Right hindlimb (tissue), 1 donor: Measurements from ENCODE around the gene RELN.

Experiments
- DNase-seq: peaks from one replicate; pipeline ENCODE4 v3.0.0-alpha.2; 2018

Gene RELN

DNA sequence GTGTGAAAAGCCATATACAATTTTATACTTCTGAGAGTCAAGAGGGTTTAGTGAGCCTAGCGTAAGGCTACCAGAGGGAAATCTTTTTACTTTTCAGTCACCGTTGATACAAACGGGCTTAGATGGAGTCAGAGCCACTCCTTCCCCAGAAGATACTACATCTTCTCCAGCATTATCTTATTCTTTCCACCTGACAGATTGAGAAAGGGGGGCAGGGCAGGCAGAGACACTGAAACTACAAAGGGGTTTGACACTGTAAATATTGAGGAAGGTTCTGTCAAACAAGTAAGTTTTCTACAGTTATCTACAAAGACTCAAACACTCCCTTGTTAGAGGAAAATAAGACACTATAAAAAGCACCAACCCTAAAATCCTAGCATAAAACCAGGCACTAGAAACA is 100.0 kb downstream of the RELN start:
- DNase-seq = no peak

DNA sequence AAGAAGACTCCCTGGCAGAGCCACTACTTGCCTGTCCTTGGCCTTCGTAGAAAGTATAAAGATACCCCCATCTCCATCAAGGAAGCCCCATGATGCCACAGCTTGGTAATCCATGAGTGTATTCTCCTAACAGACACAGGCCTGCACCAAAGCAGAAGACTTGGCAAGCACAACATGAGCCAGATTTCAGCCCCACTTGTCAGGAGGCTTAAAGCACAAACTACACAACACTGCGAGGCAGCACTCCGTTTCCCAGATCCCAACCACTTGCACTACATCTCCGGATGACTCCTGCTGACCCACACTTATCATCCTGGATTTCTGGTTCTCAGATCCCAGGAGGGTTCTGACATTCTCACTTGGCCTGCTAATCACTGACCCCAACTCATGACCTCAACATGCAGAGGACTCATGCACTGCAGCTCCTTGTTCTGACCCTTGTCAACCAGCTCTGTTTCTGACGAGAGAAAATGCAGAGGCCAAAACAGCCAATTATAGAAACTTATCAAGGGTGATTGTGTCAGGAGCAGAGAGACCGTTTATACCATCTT is 100.8 kb downstream of the RELN start:
- DNase-seq = no peak

DNA sequence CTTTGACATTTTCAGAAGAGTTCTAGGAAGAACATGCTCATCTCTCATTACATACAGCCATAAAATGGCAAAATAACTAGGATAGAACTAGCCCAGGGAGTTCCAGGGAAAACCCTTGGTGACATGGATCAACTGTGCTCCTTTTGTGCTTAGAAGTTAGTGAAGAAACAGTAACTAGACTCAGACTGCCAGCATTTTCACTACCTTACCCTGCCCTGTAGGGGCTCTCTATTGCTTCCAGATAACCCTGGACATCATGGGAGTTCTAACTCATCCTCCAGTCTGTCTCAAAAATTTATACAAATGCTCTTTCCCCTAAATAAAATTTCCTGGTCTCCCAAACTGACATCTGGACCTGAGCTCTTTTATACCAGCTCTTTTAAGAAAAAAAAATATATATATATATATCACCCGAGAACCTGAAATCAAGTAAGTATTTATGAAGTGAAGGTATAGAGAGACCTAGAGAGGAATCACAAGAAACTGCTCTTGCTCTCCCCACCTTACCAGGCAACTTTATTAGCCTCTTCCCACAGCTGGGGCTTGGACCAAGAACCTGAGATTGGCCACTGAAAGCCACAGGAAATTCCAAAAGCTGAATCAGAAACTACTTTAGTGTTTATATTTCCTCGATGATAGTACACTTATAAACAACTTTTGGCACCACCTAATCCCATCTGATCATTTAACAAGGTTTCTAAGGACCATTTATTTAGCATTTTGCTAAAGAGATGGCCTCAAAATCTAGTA is 101.4 kb downstream of the RELN start:
- DNase-seq = no peak

DNA sequence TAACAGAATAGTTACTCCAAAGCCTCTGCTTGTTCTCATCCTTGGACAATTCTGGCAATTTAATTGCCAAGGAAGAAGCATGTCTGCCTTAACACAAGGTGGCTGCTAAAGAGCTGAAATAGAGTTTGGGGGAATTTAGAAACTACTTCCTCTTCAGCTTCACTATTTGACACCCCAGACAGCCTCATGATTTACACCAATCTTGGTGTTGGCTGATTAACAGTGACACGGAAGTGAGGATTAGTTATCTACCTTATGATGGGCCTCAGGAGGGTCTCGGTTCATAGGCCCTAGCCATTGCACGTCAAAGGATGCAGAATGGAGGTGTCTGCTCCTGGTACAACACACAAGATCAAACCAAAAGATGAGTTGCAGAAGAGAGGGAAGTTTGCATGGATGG is 102.4 kb downstream of the RELN start:
- DNase-seq = no peak

DNA sequence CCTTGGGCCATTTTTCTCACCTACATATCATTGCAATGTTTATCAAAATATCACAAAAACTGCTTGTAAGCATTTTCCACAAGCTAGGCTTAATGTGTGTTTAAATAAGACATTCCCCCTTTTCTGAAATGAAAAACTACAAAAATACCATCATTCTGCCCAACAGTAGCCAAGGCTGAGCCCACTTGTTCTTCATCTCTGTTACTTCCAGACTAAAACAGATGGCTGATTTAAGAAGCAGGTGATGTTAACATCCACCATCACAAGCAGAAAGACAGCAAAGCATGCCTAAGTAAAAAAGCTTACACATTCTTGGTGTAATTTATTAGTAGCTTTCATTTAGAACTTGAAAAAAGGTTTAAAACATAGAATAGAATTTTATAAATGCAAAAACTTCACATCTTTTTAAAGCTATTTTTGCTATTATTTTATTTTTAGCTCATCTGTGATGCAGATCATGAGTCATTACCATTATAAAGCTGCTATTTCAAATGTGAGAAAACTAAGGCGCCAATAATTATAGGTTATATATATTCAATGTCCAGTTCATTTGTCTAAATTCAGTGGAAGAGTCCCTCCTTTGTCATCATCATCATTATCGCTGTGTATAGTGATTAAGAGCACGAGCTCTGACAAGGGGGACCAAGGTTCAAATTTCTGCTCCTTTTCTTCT is 109.4 kb downstream of the RELN start:
- no peak for DNase-seq

DNA sequence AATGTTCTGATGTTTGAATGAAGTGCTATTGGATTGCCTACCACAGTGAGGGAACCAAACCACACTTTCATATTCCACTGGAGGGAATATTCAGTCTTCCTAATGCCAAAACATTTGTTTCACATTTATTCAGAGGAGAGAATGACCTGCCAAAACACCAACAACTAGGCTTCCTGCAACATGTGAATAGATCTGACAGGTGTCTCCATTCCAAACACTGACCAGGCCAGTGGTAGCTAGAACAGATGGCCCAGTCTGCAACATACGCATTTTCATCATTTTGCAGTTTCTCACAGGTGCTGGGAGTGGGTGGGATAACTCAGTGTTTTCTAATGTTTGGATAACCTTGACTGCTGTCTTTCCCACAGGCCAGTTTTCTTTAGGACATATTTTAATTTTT is 110.0 kb downstream of the RELN start:
- DNase-seq = no peak

DNA sequence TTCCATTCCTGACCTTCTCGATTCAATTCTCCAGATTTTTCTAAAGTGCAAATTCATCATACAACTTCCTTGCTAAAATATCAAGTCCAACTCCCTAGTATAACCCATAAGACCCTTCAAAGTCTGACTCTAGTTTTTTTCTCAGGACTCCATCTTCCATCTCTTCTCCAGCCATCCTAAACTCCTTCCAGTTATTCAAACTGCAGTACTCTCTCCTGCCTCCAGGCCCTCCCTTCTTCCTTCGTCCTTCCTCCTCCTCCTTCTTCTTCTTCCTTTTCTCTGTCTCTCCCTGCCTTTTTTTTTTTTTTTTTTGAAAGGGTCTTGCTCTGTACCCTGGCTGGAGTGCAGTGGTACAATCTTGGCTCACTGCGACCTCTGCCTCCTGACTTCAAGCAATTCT is 111.9 kb downstream of the RELN start:
- DNase-seq = no peak

DNA sequence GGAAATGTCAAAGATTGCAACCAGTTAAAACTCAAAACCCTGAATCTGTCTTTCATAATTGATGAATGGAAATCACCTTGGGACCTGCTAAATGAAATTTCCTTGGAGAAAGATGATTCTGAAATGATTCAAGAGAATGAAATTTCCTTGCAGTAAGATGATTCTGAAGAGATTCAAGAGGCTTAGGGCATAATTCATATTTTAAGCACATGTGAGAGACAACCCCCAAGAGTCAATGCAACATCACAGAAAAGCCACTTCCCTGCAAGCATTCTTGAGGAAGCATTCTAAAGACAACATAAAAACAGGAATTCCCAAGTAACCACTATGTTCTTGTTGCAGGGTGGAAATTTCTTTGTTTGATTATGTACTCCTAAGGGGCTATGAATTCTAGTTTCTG is 113.7 kb downstream of the RELN start:
- DNase-seq = no peak

DNA sequence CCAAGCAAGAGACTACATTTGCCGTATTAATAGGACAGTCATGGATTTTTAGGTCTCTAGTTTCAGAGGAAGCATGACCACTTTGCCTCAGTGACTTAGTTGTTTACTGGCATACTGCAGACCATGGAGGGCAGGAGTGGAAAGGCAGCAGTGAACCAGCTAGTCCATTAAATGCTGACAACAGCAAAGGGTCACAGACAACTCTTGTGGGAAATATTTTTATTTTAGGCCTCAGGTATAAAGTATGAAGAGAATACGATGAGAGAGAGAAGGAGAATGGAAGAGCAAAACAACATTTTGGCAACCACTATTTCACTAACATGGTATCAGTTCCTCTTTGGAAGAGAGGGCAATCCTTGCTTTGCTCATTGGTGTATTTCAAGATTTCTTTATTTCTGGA is 118.0 kb downstream of the RELN start:
- DNase-seq = no peak

DNA sequence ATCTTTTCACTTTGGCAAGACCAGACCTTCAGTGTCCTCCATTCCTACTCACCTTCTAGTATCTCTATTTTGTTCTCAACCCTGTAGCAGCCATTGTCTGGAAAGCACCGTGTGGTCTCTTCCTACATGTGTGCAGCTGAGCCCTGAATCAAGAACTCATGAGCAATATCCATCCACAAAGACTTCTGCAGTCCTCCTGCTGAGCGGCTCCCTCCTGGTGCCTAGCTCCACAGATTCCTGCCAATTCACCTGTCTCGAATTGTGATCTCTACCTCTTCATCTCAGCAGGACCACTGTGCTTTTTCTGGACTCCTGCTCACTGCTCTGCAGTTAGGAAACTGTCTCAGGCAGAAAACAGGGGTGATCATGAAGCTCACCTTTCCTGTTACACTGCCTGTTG is 118.8 kb downstream of the RELN start:
- DNase-seq = no peak

DNA sequence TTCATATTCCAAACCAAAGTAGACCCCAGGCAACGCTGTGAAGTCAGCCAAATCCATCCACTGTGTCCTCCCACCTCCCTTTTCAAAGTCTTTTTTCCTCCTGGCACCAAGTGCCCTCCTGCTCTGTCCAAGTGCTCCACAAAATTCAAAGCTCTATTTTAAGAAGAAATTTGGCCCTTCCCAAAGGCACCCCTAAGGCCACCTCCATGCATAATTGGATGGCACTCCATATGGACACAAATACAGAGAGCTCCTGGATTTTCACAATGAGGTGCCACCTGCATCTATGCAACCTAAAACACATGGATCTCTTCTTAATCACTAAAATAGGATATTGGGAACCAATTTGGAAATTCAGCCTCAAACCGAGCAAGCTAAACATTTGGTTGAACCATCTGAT is 121.6 kb downstream of the RELN start:
- DNase-seq = no peak

DNA sequence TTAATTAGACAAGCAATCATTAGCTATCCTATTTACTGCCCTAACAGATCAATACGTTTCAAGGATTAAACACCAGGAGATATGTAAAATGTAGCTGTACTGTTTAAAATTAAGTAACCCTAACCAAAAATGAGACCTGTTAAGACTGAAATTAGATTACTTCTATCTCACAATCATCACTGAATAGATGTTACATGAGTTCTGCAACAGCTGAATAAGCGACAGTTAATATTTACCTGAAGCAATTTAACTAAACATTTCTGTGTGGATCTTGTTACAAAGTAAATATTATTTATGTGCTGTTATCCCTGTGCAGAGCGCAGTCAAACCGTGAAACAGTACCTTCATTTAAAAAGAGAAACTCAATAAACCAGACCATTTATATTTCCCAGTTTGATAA is 122.5 kb downstream of the RELN start:
- no peak for DNase-seq

DNA sequence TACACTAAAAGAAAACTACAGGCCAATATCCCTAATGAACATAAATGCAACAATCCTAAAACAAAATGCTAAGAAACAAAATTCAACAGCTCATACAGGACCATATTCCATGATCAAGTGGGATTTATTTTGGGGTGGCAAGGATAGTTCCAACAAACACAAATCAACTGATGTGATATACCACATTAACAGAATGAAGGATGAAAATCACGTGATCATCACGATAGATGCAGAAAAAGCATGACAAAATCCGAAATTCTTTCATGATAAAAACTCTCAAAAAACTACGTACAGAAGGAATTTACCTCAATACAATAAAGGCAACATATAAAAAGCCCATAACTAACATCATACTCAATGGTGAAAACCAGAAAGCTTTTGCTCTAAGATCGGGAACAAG is 124.0 kb downstream of the RELN start:
- DNase-seq = no peak

DNA sequence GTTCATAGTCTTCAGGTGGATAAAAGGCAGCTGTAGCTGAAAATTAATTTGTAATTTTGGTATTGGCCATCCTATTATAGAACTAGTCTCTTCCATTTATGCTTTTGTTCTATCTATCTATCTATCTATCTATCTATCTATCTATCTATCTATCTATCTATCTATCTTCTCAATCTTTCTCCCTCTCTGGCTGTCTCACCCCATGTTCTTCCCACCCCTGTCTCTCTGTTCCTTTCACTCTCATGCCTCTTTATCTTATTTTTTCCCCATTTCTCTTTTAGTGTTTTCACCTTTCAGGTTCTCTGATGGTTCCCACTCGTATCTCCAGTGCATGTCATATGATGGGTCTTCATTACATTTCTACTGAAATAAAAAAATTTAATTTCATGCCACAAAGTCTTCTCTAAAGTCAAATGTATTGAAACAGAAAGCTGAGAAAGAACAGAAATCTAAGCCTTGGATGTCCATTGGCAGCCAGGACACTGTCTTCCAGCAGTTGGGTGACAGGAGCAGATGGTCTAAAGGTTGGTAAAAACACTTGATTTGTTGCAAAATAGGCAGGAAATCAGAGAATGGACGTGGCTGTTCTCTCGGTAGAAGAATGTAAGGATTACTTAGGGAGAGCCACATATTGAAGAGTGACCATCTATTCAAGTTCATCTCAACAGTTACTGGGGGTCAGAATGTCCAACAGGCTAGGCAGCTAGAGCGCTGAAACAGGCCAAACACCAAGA is 127.0 kb downstream of the RELN start:
- DNase-seq = no peak

DNA sequence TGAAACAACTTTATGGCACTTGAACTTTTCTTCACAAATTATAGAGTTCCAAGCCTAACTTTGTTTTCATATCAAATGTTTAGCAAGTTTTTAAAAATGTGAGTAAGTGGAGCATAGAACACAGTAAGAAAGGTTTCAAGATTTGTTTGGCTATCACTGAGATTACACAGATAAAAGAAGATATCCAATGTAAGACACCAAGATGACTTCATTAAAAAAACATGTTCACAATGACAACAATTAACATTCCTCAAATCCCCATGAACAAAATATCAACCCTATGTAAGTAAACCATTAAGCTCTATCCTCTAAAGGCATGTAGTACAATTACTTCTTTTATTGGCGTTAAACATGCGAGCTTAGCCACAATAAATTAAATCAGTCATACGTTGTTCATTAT is 129.7 kb downstream of the RELN start:
- DNase-seq = no peak

DNA sequence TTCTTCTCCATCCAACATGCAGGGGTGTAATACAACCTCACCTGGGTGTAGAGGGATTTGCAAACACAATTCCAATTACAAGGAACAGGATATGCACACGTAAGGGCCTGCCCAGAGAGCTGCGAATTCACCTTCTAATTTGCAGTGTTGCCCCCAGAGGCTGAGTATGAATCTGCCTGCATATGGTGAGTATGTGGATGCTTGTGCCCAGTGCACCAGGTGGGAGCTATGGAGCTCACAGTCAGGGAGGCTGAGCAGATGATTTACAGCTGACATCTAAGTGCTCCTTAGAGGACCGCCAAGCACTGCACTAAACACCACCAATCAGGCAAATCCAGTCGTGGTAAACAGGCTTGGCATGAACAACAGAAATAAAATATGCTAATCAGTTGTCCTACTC is 132.0 kb downstream of the RELN start:
- no peak for DNase-seq

DNA sequence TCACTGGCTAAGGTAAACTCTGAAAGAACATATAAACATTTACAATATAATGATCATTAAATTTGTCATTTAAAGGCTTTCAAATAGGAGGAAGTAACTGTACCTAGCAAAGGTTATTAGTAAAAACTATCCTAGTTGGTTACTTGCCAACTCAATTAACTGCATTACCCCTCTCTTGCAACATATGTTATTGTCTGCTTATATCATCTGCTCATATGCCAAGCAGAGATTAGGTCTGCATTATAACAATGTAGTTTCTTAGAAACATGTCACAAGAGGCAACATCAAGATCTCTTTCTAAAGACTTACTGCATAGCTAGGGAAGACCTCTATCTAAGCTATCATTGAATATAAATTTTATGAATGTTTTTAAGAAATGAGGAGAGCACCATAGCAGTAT is 132.5 kb downstream of the RELN start:
- DNase-seq = no peak

DNA sequence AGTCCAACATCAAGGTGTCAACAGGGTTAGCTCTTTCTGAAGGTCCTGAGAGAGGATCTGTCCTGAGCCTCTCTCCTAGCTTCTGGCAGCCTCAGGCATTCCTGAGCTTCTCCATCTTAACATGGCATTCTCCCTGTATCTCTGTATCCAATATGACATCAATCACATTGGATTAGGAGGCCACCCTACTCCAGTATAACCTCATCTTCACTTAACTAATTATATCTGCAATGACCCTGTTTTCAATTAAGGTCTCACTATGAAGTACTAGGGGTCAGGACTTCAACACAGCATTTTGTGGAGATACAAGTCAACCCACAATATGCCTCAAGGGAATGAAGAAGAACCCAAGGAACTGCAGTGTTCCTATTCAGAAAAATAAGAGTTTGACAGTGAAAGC is 133.8 kb downstream of the RELN start:
- no peak for DNase-seq

DNA sequence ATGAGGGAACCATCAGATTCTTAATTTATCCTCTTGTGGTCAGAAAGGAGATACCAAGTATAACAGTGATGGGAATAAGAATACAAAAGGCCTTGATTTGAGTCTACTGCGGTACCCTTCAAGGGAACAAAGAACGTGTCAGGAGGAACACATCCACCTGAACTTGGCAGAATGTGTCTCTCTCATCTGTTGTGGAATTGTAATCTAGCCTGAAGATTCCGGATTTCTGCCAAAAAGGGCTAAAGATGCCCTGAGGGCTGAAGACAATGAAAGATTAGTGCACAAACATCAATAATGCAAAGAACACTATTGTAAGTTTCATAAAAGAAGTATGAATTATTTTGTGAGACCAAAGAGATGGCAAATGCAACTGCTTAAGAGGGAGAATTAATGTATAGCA is 134.8 kb downstream of the RELN start:
- DNase-seq = no peak

DNA sequence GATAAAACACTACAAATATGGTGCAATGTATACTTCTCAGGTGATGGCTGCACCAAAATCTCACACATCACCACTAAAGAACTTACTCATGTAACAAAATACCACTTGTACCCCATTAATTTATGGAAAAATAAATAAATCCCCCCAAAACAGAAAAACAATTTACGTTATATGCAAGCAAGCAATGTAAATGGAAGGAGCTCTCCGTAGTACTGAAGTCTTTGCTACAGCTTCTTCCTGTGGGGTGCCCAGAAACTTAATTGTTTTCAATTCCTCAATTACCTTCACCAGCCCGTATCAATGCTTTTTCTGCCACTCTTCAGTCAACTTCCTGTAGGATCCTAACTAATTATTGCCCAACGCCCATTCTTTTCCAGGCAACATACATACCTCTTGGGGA is 138.1 kb downstream of the RELN start:
- no peak for DNase-seq

DNA sequence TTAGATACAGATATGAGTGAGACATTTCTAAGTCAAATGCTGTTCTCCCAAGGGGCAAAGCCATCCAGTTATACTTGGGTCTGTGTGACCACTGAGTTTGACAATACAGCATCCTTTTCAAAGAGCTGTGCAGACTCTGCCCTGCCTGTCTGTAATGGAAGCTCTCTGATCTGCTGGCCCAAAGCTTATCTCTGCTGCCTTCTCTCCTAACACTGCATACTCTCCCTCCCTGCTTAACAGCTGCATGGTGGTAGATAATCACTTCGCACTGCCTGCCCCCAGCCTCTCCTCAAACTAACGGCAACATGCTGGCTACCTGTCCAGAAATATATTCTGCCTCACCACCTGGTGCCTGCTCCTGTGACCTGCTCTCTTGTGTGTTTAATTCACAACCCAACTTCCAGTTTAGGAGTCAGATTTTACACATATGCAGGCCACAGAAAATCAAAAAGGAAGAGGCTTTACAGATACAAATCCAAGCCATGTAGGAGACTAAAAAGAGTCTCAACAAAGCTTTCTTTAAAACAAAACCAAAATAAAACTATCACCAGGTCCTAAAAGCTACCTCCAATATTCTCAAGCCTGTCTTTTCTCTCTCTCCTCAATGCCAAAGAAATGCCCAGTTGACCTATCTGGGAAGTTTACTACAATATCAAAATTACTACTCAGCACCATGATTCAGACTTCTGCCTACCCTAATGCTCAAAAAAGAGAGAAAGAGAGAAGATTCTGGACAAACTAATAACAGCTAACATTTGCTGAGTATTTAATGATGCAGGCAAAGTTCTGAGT is 145.6 kb downstream of the RELN start:
- no peak for DNase-seq

DNA sequence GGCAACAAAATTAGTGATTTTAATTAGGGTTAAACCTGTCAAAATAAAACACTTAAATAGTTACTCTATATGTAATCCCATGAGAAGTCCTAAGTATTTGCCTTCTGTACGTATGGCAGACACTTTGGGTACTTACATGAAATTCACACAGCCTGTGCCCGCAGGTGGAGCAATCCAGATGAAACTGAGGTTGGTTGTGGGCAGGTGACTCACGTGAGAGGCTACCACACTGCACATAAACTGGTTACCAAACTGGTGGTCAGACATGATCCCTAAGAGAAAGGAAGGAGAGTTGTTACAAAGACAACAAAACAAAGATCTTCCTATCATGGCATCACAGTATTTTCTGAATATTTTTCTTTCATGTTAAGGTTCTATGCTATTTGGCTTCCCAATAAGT is 156.1 kb downstream of the RELN start:
- no peak for DNase-seq

DNA sequence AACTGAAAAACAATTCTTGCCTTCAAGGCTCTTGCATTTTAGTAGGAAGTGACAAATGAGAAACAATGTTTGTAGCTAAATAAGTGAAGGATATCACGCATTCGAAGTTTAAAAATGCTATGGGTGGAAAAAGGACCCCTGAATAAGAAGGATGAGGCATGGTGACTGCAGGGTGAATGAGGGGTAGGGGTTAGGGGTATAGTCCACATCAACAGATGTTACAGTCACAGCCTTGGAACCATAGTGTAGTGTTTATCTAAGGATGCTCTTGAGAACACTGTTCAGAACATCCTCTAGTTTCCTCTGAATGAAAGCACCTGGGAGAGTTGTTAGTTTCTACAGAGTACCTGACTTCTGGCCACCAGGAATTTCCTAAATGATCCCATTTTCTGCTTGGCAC is 157.0 kb downstream of the RELN start:
- no peak for DNase-seq
